KOPT-K1 (cell line): ENCODE measurements around the gene GPRIN3.

ENCODE experiments used
- H3K27ac ChIP-seq: fragments of 200-600 bp; sonication (generic); 2 replicates; pipeline ENCODE4 v1.5.1; 2016; ENCODE audit warnings: antibody characterized with exemption, mild to moderate bottlenecking, low read depth, low read length; ENCODE audit not compliant: poor library complexity, severe bottlenecking
- H3K36me3 ChIP-seq: fragments of 200-600 bp; sonication (generic); 2 replicates; pipeline ENCODE4 v1.5.1; 2017; ENCODE audit warnings: antibody characterized with exemption, mild to moderate bottlenecking, low read length, moderate library complexity; ENCODE audit not compliant: insufficient read depth
- H3K9me3 ChIP-seq: fragments of 200-600 bp; sonication (generic); 2 replicates; pipeline ENCODE4 v1.5.1; 2017; ENCODE audit warnings: antibody characterized with exemption, low read length, mild to moderate bottlenecking; ENCODE audit not compliant: insufficient read depth, poor library complexity, severe bottlenecking

Gene GPRIN3

DNA sequence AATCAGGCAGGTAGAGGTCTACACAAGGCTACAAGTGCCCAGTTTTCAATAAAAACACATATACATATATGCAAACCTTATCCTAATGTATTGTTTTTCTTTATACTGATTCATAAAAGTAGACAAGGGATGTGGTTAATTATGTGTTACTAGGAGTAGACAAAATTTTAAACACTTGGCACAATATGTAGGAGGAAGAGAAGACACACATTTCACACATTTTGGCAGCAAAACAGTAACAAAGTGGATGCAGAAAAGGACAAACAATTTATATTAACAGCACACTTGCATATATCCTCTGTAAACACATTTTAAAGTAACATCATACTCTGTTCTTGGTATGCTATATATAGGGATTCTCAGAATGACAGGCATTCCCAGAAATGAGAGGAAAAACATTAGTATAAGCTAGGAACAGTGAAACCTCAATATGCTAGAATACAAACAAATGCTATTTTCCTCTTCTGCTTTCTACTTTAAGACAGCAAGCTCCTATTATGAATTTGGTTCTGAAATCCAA, 63.8 kb downstream of the GPRIN3 start:
- Histone ChIP-seq H3K27ac (no peak overlapping the region), H3K9me3 (no peaks in the 10 kb centered on the region), H3K36me3 (no peaks in the 10 kb centered on the region)

DNA sequence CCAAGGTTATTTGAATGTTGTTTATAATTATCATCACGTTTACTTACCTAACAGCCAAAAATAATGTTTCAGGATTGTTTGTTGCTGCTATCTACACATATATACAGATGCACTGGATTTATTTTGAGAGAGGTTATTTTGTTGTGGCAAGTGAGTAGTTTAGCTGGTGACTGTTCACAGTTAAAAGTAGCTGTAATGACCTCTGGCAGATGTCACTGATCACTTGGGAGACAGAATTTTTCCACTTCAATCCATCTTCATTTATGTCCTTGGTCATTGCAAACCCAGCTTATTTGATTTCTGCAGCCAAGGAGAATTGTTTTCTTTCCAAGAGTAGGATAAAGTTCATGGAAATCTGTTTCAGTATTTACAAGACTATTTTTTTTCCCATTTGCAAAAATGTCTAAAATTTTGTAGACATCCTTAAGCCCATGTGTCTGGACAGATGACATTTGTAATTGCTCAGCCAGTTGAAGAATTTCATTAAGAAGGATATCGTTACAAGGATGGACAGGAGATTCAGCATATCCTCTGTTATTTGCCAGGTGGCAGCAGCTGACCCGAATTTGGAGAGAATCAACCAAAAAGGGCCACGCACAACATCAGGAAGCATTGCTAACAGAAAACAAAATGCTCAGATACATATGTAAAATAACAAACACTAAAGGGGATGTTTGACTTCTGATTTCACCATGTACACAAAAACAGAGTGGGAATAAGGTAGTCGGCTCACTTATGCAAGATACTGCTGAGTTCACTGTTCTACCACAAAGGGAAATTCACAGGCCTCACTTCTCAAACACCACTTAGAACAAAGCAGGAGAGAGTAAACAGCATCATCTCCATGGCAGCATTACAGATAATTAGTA, 64.5 kb downstream of the GPRIN3 start:
- no peak overlapping the region for H3K27ac ChIP-seq
- no peaks in the 10 kb centered on the region for H3K9me3 ChIP-seq
- no peaks in the 10 kb centered on the region for H3K36me3 ChIP-seq

DNA sequence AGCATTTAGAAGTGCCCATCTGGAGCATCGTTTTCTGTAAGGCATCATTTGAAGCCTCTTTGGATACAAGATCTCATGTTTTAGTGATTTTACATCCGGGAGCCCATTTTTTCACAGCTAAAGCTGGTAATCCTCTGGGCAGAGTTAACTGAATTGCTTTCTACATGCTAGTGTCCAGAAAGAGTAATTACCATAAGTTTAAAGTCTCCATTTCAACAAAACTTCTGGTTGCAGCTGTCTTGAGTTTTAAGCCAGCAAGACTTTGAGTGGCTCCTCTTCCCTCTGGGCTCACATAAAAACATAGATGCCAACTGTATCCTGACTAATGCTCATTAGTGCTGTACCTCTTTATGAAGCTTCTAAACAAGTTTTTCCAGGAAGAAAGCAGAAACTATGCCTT, 65.4 kb downstream of the GPRIN3 start:
- Histone ChIP-seq H3K36me3 (no peaks in the 10 kb centered on the region), H3K27ac (no peak overlapping the region), H3K9me3 (no peaks in the 10 kb centered on the region)

DNA sequence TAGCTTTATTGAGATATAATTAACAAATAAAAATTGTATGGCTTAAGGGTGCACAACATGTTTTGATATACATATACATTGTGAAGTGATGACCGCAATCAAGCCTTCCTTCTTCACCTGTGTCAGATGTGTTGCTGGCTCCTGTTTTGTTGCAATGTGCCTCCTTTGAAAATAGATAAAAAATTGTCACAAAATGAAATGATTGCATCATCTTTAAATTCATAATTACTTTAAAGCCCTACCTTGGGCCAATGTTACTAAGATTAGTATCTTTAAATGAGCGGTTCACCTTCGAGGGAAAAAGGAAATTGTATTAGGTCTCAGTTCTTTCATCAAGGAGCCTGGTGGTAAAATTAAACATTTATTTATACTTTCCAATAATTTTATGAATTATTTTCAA, 77.3 kb downstream of the GPRIN3 start:
- H3K9me3 ChIP-seq, result no peaks in the 10 kb centered on the region
- no peak overlapping the region for H3K27ac ChIP-seq
- no peaks in the 10 kb centered on the region for H3K36me3 ChIP-seq

DNA sequence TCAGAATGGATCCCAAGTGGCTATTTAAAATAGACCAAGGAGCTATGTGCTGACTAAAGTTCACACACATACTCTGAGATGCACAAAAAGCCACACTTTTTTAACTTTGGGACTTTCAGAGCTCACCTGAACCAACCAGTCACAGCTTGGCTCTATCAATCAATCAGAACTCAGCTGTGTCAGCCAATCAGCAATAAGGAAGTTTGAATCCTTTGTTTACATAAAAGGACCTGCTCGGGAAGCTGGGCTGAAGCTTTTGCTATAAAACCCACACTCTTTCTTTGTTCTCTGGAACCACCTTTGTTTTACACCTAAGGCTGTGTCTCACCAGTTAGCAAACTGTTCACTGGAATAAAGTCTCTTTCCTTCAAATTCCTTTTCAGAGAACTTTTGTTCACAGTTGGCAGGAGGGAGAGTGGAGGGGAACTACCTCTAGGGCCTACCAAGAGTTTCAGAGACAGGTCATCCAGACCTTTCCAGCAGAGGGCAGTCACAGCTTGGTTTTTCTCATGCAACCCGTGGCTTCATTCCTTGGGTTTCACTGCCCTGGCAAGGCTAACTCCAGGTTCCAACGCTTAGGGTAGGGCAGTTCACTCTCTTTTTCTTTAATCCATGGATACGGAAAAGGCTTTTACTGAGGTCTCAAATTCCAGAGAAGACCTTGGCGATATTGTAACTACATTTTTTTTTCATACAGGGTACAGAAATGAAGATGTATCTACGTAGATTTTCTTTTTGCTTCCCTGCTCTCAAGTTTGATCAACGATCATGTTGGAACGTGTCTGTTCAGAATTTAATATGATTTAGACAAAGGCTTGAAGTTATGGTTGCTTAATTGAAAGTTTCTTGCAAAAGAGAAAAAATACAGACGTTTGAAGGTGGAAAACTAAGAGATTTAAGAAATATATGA, 80.7 kb downstream of the GPRIN3 start:
- Histone ChIP-seq H3K9me3 (no peaks in the 10 kb centered on the region), H3K27ac (no peak overlapping the region), H3K36me3 (no peaks in the 10 kb centered on the region)

DNA sequence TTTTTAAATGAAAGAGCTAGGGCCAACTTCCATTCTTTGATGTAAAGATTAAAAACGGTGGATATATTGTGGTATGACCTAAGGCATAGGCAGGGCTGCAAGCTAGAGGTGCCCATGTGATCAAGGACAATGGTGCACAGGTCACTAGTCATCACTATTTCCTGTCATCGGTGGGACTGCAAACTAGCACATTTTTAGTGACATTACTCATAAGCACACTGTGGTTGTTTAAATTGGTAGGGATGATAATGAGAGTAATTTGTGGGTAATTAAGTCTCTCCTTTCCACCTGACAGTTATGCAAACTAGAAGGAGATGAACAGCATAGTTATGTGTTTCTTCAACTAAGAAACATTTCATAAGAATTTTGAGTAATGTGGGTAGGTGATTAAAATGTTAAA, 85.4 kb downstream of the GPRIN3 start:
- H3K9me3 ChIP-seq, result no peaks in the 10 kb centered on the region
- no peak overlapping the region for H3K27ac ChIP-seq
- no peaks in the 10 kb centered on the region for H3K36me3 ChIP-seq

DNA sequence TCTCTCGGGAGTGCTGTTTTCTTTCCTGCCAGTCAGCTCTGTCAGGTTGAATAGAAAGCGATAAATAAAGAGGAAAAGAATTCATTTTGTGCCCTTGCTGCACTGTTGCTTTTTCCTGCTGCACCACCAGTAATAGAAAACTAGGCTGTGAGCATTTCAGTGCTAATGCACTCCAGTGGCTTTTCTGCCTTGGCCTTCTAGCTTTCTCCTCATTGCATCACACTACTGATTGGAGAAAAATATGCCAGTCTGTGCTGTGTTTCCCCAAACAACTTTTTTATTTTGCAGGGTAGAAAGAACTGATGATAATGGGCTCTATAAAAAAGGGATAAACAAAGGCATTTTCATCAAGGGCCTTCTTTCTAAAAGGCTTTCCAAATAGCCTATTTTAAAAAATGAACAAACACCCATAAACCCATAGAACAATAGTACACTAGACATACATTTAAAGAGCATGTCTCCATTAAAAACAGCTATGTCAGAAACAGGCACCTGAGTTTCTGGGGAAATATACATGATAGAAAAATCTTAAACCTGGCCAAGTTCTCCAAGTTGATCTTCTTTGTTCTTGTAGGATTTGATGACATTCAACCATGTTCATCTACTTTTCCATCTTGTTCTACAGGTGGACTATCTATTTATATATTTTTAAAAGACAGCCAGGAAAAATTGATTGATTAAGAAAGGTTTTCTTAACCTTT, 86.3 kb downstream of the GPRIN3 start:
- Histone ChIP-seq H3K27ac (no peak overlapping the region), H3K9me3 (no peaks in the 10 kb centered on the region), H3K36me3 (no peaks in the 10 kb centered on the region)

DNA sequence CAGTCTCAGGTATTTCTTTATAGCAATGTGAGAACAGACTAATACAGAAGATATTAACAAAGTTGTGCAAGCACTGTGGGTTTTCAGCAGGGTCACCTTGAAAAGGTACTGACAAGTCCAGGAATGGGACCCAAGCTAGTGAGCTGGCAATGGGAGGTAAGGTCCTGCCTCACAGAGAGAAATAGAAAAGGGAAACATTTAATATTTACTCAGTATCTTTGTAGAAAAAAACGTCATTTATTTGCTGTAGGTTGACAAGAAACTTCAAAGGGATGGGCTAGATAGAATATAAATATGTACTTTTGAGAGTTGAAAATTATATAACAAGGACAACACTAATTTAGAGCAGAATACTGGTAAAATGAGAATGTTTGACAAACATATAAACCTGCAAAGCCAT, 89.0 kb downstream of the GPRIN3 start:
- no peaks in the 10 kb centered on the region for H3K36me3 ChIP-seq
- no peak overlapping the region for H3K27ac ChIP-seq
- H3K9me3 ChIP-seq, result no peaks in the 10 kb centered on the region

DNA sequence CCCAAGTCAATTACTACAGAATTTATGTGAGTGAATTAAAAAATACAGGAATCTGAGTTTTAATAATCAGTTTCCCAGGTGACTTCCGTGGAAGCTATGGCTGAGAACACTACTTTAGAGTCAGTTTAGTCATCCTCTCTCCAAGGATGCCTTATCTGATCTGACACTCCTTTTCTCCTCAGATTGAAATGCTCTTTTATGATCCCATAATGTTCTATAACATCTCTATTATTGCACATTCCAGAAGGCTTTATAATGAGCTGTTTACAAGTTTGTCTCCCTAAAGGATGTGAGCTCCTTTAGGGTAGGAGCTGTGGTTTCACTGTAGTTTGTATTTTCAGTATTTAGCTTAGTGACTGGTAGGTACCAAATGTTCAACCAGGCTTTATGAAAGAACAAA, 90.0 kb downstream of the GPRIN3 start:
- Histone ChIP-seq H3K9me3 (no peaks in the 10 kb centered on the region), H3K27ac (no peak overlapping the region), H3K36me3 (no peaks in the 10 kb centered on the region)

DNA sequence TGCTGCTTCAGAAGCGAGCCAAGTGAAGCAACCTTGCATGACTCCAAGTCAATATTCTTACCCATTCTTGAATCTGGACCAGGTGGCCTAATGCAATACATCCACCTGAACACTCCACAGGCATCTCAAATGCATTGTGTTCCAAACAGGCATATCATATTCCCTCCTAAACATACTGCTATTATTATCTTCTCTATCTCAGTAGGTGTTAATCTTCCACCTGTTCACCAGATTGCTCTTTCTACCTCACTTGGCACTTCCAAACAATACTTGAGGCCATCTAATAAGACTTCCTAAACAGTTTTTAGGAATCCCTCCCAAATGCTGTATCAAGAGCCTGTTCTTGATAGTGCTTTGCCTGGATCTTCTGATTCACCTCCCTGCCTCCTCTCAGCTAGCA, 90.7 kb downstream of the GPRIN3 start:
- no peak overlapping the region for H3K27ac ChIP-seq
- no peaks in the 10 kb centered on the region for H3K9me3 ChIP-seq
- H3K36me3 ChIP-seq, result no peaks in the 10 kb centered on the region

DNA sequence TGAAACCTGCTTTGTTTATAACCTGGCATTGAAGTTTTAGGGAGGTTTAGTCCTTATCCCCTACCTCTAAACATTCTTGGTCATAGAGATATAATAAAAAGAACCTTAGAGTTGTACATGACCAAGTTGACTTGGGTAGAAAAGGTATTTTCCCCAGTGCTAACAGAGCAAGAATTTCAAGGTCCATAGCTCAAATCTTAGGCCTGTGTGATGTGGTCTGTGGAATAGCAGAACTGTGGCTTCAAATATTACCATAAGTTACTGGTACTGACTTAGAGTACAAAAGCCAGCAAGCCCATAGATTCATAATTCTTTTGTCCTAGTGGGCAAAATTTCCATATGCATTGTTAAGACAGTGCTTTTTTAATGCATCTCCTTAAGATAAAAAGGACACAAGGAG, 91.2 kb downstream of the GPRIN3 start:
- Histone ChIP-seq H3K36me3 (no peaks in the 10 kb centered on the region), H3K9me3 (no peaks in the 10 kb centered on the region), H3K27ac (no peak overlapping the region)

DNA sequence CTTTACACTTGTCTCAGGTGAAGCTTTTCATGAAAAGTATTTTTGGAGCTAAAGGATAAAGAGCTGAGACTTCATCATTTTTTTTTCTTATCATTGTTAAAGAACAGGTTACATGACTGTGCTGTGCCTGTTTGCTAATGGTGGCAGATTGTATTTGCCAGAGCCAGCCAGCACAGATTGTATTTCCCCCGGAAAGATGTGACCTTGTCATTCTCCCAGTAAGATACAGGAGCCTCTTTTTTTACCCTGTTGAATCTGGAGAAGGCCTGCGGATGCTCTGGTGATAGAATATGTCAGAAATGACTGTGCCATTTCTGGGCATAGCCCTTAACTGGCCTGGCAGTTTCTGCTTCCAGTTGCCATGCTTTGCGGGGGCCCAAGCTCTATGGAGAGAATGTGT, 91.9 kb downstream of the GPRIN3 start:
- no peaks in the 10 kb centered on the region for H3K9me3 ChIP-seq
- H3K36me3 ChIP-seq, result no peaks in the 10 kb centered on the region
- H3K27ac ChIP-seq, result no peak overlapping the region

DNA sequence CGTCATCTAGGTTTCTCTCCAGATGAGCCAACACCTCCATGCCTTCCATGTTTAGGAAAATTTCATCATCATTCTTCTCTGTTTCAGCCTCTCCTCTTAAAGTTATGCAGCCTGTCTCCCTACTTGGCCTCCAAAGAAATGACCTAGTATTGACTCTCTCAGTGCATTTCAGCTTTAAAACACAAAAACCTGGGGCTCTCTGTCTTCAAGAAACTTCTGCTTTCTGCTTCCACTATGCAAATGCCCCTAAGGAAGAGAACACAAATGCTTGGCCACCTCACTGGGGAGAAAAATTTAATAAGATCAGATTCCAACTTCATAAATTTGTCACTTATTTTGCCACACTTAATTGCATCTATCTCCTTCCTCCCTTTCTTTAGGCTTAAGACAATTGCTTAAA, 93.3 kb downstream of the GPRIN3 start:
- Histone ChIP-seq H3K27ac (no peak overlapping the region), H3K9me3 (no peaks in the 10 kb centered on the region), H3K36me3 (no peaks in the 10 kb centered on the region)

DNA sequence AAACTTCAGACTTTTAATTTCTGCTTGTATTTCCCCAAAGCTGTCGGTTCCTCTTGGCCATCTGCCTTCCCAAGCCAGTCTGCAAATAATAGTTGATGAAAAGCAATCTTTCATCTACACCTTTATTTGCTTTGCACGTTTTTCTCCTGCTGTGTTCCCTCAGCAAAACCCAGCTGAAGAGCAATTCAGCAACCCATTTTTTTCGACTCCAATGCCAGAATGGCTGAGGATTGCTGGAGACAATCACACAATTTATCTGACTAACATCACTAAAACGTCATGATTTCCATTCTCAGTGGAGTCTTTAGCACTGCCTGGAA, 94.3 kb downstream of the GPRIN3 start:
- no peaks in the 10 kb centered on the region for H3K9me3 ChIP-seq
- no peak overlapping the region for H3K27ac ChIP-seq
- no peaks in the 10 kb centered on the region for H3K36me3 ChIP-seq
